B cell (primary cell): ENCODE results near the gene UXT.

Experiments
- EZH2 ChIP-seq: IDR thresholded peaks from 2 replicates; pipeline ENCODE4 v1.6.1; 2012; ENCODE audit warnings: borderline replicate concordance, low read depth, mild to moderate bottlenecking, moderate library complexity, low read length; ENCODE audit not compliant: insufficient read depth, poor library complexity, severe bottlenecking
- TF ChIP-seq, protein P1 (sequence below): fragments of 200-600 bp; IDR thresholded peaks from one replicate; pipeline ENCODE4 v1.8.0; 2022; ENCODE audit warnings: antibody characterized with exemption, mild to moderate bottlenecking

GRCh38 chrX:47645530-47645929 lies 13.4 kb downstream of the UXT start:
- TF ChIP-seq EZH2, result no peak
- TF ChIP-seq, protein P1, sequence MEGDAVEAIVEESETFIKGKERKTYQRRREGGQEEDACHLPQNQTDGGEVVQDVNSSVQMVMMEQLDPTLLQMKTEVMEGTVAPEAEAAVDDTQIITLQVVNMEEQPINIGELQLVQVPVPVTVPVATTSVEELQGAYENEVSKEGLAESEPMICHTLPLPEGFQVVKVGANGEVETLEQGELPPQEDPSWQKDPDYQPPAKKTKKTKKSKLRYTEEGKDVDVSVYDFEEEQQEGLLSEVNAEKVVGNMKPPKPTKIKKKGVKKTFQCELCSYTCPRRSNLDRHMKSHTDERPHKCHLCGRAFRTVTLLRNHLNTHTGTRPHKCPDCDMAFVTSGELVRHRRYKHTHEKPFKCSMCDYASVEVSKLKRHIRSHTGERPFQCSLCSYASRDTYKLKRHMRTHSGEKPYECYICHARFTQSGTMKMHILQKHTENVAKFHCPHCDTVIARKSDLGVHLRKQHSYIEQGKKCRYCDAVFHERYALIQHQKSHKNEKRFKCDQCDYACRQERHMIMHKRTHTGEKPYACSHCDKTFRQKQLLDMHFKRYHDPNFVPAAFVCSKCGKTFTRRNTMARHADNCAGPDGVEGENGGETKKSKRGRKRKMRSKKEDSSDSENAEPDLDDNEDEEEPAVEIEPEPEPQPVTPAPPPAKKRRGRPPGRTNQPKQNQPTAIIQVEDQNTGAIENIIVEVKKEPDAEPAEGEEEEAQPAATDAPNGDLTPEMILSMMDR, result no peak
